NCI-H446 treated with DMSO at 0.1 percent for 48 hours (cell line): ENCODE results near the gene CDHR2.

Experiments
- DNase-seq: peaks from one replicate; lab custom pipeline; 2025; lab: John Stamatoyannopoulos, UW

CDHR2 gene

GRCh38 chr5:176529741-176530141 is 19.4 kb upstream of the CDHR2 start:
- DNase-seq: no peak

DNA sequence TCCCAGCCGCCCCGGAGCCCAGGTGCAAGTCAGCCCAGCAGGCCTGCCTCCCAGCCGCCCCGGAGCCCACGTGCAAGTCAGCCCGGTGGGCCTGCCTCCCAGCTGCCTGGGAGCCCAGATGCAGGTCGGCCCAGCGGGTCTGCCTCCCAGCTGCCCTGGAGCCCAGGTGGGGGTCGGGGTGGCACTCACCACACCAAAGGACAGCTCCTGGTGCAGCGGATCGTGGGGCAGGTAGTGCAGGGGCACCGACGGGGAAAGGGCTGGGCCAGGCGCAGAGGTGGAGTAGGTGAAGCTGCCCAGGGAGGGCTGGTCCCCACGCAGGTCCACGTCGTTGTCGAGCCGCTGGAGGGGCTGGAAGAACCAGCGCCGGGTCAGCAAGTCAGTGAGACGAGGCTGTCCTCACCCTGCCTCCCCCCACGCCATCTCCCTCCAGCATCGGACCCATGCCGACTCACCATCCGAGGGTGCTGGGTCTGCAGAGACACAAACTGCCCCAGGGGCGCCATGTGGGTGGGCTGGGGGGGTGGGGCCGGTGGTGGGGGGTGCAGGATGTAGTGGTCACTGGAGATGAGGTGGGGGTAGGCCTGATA is 18.7 kb upstream of the CDHR2 start:
- no peak for DNase-seq

DNA sequence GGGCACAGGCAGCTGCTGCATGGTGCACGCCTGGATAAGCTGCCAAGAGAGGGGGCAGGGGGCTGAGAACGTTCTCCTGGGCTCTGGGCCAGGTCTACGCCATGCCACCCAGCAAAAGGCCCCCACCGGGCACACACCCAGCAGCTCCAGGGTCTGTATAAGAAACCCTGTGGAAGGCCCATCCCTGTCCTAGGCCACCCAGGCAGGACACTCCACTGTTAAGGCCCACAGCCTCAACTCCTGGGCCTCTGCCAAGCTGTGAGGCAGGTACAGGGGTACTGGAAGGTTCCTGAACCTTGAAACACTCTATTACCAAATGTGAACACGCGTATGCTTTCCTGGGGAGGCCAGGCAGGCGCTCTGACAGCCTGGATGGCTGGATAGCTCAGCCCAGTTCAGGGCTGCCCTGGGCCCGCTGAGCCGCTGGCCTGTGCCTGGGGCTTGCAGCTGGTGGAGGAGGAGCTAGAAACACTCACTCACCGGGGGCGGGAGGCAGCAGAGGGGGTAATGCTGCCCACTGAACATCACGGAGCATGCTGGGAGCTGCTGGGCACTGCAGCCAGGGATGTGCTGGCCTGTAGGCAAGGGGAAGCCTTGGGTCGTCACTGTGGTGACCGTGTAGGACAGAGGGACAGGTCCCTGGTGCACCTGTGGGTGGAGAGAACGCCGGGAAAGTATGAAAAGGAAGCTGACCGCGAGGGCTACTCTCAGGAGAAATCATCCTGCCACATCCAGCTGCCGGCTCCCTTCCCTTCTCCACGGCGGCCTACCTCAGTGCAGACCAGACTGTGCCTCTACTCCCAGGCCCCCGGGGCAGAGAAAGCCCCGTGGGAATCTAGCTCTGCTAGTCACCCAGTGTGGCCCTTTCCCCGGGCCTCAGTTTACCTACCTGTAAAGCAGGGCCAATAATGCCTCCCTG is 17.9 kb upstream of the CDHR2 start:
- DNase-seq: no peak

- no peak for DNase-seq
These were observed 17.1 kb upstream of the CDHR2 start for GRCh38 chr5:176531902-176532493.

- DNase-seq: no peak
These were observed 16.3 kb upstream of the CDHR2 start for GRCh38 chr5:176532795-176533194.

DNA sequence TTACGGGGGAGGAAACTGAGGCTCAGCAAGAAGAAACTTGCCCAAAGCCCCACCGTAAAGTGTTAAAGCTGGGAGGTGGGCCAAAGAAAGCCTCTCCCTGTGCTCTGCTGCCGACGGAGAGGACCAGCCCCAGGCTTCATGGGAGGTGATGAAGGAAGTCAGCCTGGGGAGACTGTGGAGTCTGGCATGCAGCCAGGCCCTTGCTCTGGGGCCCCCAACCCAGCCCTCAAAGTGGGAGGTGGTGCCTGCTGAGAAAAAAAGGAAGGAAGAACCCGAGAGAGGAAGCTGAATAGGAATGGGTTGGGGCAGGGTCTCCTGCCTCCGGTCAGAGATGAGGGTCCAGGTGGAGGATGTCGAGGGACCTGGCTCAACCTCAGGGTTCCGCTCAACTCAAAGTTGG is 15.8 kb upstream of the CDHR2 start:
- DNase-seq: no peak

- DNase-seq: peak; percentile 29
These were observed 15.1 kb upstream of the CDHR2 start for GRCh38 chr5:176533894-176534611.

DNA sequence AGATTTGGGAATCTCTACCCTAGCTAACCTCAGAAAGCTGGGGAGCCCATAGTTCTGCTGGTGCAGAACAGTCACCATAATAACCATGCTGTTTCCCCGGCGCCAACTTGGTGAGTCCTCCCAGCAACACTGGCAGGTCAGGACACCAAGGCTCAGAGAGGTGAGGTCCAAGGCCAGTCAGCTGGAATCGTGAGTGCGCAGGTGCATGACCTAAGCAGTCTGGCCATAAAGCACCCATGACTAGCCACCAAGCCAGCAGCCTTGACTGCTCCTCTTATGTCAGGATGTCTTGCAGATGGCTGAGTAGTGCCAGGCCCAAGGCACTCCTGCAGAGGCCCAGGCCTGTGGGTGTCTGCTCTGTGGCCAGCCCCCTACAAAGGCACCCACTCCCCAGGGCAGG is 14.5 kb upstream of the CDHR2 start:
- no peak for DNase-seq

- no peak for DNase-seq
These were observed 14.0 kb upstream of the CDHR2 start for GRCh38 chr5:176535101-176535663.

DNA sequence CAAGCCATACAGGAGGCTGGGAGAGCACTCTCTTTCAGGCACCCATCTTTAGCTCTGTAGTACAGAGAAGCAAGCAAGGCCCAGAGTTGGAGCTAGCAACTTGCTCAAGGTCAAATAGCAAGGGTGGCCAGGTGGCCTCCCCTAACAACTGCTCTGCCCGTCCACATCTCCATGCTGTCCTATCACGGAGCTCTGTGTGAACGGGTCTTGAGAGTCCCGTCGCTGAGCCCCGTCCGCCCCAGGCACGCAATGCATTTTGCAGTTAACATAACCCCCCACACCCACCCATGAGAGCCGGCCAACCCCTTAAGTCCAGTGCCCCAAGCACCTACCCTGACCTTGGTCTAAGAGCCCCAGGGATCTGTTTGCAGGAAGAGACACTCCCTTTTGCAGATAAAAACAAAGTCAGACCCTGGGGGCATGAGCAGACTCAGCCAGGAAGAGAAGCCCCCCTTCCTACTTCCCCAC is 13.4 kb upstream of the CDHR2 start:
- DNase-seq: no peak

DNA sequence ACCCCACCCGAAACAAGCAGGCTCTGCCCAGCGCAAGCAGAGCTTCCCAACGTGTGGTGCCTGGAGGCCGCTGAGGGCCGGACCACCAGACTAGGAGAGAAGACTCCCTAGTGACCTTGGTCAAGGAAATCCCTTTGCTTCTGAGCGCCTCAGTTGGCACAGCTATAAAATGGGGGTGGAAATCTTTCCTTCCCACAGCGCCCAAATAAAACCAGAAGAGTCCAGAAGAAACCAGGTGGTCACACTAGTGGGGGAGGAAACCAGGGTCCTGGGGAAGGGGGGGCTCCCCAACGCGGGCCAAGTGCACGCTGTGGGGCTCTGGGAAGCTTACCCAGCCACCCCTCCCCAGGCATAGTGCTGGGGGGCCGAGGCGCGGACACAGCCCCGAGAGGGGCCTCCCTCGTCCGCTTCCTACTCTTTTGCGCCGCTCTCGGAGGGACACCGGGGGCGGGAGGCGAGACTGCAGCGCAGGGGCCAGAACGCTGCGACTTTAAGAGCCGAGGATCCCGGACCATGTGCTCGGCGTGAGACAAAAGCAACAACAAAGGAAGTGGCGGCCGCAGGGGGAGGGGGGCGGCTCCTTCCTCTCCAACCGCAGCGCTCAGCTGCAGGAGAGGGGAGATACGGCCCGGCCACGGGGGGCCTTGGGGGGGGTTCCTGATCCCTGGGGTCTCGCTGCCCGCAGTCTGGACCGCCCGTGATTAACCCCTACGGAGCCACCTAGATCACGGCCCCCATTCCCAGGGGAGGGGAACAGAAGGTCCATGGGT is 12.8 kb upstream of the CDHR2 start:
- DNase-seq: peak; percentile 48

DNA sequence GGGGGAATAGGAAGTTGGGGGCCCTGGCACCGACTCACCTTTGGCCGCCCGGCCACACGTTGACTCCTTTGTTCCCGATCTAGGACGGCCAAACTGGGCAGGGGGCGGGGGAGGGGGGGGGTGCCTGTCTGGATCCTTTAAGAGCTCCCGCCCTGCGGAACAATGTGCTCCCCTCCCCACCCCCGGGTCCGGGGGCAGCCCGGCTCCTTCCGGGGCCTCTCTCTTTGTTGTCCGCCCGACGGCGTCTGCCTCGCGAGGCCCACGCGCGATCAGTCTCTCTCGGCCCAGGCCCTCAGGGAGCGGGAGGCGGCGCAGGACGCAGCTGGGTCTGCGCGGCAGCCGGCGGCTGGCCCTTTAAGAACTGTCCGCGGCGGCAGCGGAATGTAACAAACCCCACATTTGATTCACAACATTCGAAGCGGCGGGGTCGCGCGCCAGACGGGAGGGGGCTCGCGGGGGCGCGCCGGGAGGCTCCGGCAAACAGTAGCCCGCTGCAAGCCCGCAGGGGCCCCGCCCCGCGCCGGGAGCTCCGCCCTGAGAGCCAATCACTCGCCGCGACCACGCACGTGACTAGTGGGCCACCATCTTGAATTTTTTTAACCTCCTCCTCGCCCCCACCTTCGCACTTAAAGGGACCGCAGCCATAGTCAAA is 12.1 kb upstream of the CDHR2 start, which contains the start of gene RNF44:
Gene RNF44, minus strand, starts transcription at position 501 of the 652 bp plus-strand sequence. CDS start 4,930 bp downstream, outside the sequence.
- DNase-seq: peak; percentile 94

DNA sequence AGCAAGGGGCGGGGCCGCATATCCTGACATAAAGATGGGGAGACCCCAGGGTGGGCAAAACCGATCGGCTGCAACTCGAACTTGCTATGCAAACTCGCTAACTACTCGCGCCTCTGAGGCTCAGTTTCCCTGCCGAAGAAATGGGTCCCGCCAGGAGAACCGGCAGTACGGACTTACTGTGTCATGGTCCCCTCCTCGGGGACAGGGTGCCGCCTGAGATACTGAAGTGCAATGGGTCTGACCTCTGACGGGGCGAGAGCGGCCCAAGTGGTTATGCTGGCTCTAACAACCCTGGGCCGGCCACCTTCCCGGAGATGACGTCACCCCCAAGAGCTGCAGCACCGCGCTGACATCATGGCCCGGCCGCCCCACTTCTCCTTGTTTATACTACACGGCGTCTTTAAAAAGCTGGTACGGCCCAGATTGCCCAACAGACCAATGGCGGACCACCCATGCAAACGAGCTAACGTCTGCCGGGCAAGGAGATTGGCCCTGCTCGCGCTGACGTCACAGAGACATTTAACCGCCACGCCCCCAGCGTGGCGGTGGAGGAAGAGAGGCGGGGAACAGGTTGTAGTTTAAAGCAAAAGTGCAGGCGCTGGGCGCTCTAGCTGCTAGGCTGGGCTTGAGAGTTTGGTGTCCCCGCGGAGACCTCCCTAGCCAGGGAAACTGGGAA is 11.4 kb upstream of the CDHR2 start:
- peak; percentile 98 for DNase-seq

DNA sequence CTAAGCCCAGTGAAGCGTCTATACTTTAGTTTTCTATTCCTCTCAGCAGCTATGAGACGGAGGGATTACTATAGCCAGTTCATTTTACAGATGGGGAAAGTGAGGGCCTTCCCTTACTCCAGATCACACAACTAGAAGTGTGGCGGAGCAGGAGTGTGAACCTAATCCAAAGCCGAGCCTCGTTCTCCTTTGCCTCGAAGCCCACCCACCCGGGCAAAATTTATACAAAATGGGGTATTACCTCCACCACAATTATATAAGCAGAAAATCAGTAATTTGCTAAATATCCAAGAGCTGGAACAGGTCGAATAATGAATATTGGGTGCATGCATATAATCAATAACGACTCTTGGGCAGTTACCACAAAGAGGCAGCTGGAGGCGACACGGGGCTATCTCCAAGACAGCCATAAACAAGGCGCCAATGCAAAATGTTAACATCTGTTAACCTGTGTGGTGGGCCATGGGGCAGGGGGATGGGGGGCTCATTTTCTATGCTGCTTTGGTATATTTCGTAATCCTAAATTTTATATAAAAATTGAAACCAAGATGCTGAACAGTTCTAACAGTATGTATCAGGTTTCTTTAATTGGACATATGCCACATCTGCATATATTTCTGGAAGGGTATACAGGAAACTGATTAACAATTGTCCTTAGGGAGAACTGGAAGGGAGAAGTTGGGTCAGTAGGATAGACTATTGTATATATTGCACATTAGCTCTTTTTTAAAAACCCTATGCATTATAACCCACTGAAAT is 10.7 kb upstream of the CDHR2 start:
- DNase-seq: no peak

- DNase-seq: no peak
These were observed 10.2 kb upstream of the CDHR2 start for GRCh38 chr5:176538989-176539384.

DNA sequence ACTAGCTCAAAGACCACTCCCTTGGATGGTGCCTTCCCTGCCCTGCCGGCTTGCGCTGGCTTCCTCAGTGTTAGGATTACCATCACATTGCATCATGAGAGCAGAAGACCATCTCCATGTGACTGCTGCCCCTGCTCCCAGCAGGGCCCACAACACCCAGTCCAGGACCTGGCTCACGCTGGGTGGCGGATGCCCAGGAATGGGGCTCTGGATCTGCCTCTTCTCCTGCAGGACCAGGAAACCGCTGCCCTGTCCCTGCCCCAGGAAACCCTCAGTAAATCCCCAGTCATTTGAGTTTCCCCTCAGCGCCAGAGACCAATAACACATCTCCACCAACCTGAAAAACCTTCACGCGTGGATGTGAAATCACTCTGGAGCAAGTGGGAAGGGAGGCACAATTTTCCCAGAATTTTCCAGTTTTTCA is 8.7 kb upstream of the CDHR2 start:
- no peak for DNase-seq

DNA sequence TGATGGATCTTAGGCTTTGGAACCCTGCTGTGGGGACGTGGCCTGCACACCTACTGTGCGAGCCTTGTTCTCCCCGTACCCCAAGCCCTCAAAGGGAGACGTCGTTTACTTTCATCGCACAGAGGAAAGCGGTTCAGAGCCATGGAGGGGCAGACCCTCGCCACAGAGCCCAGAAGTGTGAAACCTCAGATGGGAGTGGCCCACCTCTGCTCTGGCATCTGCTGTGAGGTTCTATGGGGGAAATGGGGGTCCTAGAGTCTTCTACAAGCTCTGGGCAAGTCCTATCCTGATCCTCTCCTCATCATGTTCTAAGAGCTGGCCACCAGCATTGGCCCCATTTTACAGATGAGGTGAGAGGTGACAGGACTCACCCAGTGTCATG is 8.2 kb upstream of the CDHR2 start:
- no peak for DNase-seq

GRCh38 chr5:176541338-176542134 is 7.6 kb upstream of the CDHR2 start:
- no peak for DNase-seq
